ENCODE data around the gene FBXW5. TPM values are rescaled to one million over a fixed set of nuclear protein-coding genes. Genes with fewer than 3 reads are reported as not detected.

Gene FBXW5
- total and polyA plus RNA-seq, 2 experiments from 2014 or later: 27.0 to 111 TPM

DNA sequence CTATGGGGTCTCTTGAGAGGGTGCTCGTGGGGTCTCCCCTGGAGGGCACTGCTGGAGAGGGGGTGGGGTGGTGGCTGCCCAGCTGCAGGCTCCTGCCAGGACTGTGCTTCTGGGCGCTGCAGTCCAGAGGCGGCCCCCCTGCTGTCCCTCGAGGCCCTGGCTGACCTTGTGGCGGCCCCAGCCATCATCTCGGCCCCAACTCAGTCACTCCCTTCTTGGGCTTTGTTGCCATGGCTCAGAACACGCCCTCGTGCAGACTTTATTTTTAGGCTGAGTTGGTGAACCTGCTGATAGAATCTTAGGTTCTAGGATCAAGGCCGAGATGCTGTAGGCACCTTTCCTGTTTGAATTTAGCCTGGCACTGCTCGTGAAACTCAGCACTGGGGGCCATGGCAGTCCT is 22.8 kb downstream of the FBXW5 start:
- H4K20me1 ChIP-seq (replicated peaks; ENCODE audit: insufficient read depth): no peaks in the 10 kb centered on the region; the same call in 1 of the 2 replicates
- peaks cover 55% of the 10 kb centered on the region for H3K36me3 Mint-ChIP-seq (ENCODE audit: low read depth)
- H3K27ac Mint-ChIP-seq: no peak overlapping the region

More for the DNA sequence above, 22.8 kb downstream of the FBXW5 start:
- H3K4me1 Mint-ChIP-seq: no peaks in the 10 kb centered on the region
- Histone ChIP-seq H3K4me3 (no peak overlapping the region), H3K4me1 (ENCODE audit: insufficient read depth) (no peaks in the 10 kb centered on the region), H3K79me2 (replicated peaks; ENCODE audit: insufficient read depth) (no peaks in the 10 kb centered on the region), H3K36me3 (ENCODE audit: insufficient read depth) (peaks cover 8% of the 10 kb centered on the region), H2AFZ (no peak overlapping the region), H3K27me3 (ENCODE audit: insufficient read depth) (no peaks in the 10 kb centered on the region), H3K27ac (ENCODE audit: low read depth) (no peak overlapping the region), H3K9me2 (ENCODE audit: insufficient read depth) (no peaks in the 10 kb centered on the region), H3K4me2 (no peak overlapping the region), H3F3A (replicated peaks; ENCODE audit: low read depth) (no peaks in the 10 kb centered on the region)
- peaks cover 13% of the 10 kb centered on the region for H3K27me3 Mint-ChIP-seq (ENCODE audit: insufficient read depth, low read depth, poor library complexity)
- no peak for TF ChIP-seq POLR2AphosphoS5 (IDR thresholded peaks at IDR 0.05; ENCODE audit: low read depth)
- no peak for TF ChIP-seq CTCF (conservative IDR thresholded peaks at IDR 0.05; ENCODE audit: low read depth in 2 of 2)
- no peak for TF ChIP-seq CREB1 (CRISPR knock-in tag; IDR thresholded peaks at IDR 0.05; ENCODE audit: low read depth)
- no peak for TF ChIP-seq ZNF462 (CRISPR knock-in tag; IDR thresholded peaks at IDR 0.05)
- no peak for TF ChIP-seq NANOG (IDR thresholded peaks at IDR 0.05; ENCODE audit: borderline replicate concordance)
- DNase-seq (ENCODE audit: low spot score) (no peak), ATAC-seq (no peak)
- no peaks in the 10 kb centered on the region; the same call in 2 of the 3 replicates for H3K9me3 Mint-ChIP-seq
- no peak overlapping the region for H3K4me3 Mint-ChIP-seq
